Thyroid gland (tissue), 4 donors: ENCODE measurements around the gene CBFA2T2. TPM values are rescaled to one million over a fixed set of nuclear protein-coding genes. Genes with fewer than 3 reads are reported as not detected.

Experiments
- DNase-seq, 2 donors: peaks; one replicate each; pipeline ENCODE4 v3.0.0-alpha.2; 2019
- H3K27ac ChIP-seq, 3 donors: fragments of 200-600 bp; sonication (generic); 1 replicate in 2 of 3; 2 replicates in 1 of 3; pipeline ENCODE4 v1.5.1; 2016 to 2019; ENCODE audit warnings: mild to moderate bottlenecking in 1 of 3, moderate library complexity in 1 of 3
- H3K27me3 ChIP-seq: fragments of 200-600 bp; sonication (generic); one replicate; pipeline ENCODE4 v1.5.1; 2019
- H3K36me3 ChIP-seq, 2 donors: fragments of 200-600 bp; sonication (generic); one replicate each; pipeline ENCODE4 v1.5.1; 2016 to 2019
- H3K4me1 ChIP-seq, 2 donors: fragments of 200-600 bp; sonication (generic); one replicate each; pipeline ENCODE4 v1.5.1; 2017 to 2019
- H3K4me3 ChIP-seq, 3 donors: fragments of 200-600 bp; sonication (generic); replicated peaks in 1 of 3; 1 replicate in 2 of 3; 2 replicates in 1 of 3; pipeline ENCODE4 v1.5.1; 2016; ENCODE audit warnings: mild to moderate bottlenecking in 1 of 3
- H3K9me3 ChIP-seq: fragments of 200-600 bp; sonication (generic); one replicate; pipeline ENCODE4 v1.5.1; 2017
- POLR2A ChIP-seq, 2 donors: fragments of 450-650 bp; IDR thresholded peaks; one replicate each; pipeline ENCODE4 v1.6.1; 2017; ENCODE audit warnings: antibody characterized with exemption in 2 of 2, mild to moderate bottlenecking in 2 of 2, moderate library complexity in 1 of 2
- WGBS, 2 donors: methylation state at CpG; one replicate each; pipeline ENCODE4 v1.1.5; 2017; 5-methylcytosine and 5-hydroxymethylcytosine counted together
- intact Hi-C: fragments of 100-400 bp; cut with DNase I; formaldehyde crosslinking; loops from one replicate; pipeline ENCODE4 v1.15.1; 2023
- total RNA-seq, 4 donors: library from RNA; depleted of rRNA; stranded (reverse); fragments of >200 nt; gene quantifications; one replicate each; pipeline ENCODE4 v1.2.3, GENCODE V29; 2016
- TF ChIP-seq, protein P1 (sequence below), 6 experiments: fragments of 200-600 bp in 3 of 6; fragments of 450-650 bp in 3 of 6; sonication (generic) in 3 of 6; IDR thresholded peaks; one replicate each; pipeline ENCODE4 v1.5.1; 2016 to 2019; ENCODE audit warnings: antibody characterized with exemption in 6 of 6, mild to moderate bottlenecking in 2 of 6, inconsistent platforms in 1 of 6, moderate library complexity in 1 of 6

Gene CBFA2T2
- total RNA-seq, 4 donors from 2014 or later: 29.7 to 57.3 (median 35.8) TPM

DNA sequence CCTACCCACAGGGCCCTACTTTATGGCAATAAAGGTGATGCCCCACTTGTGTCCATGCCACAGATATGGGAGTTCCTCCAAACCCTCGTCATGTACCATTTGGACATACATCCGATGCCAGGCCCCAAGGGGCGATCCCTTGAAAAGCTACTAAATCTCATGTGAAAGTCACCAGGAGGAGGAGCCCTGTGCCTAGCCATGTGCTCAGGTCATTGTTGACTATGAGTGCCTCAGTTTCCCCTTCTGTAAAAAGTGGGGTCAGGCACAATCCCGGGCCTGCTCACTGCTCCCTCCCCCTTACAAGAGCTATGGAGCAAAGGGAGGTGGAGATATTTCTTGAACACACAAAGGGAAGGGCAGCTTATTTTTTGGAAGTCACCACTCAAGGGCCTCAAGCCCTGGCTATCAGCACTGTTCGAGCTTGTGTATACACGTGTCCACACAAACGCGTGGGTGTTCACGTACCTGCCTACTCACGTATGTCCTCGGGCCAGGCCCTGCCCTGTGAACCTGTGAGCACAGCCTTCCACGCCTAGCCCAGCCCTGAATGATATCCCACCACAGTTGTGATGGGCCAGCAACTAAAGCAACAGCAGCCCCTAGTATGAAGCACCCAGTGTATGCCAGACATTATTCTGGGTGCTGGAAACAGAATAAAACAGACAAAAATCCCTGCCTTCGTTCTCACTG is 178.7 kb downstream of the CBFA2T2 start:
- Histone ChIP-seq H3K4me3 (no peak overlapping the region), H3K4me1 (peaks cover 31 to 55% of the 10 kb centered on the region in 2 donors), H3K27me3 (no peaks in the 10 kb centered on the region), H3K27ac (peak overlapping the region in 2 of 3 donors; percentile 80 to 94), H3K36me3 (no peaks in the 10 kb centered on the region), H3K9me3 (no peaks in the 10 kb centered on the region)
- intact Hi-C loops: loop anchor here (5.0 kb wide), 1 partner anchor 64 kb away; the partner anchor contains the start of gene ZNF341
- 79 to 88% methylated on average over 9 to 13 of the region's 13 CpGs for WGBS, 2 donors
- TF ChIP-seq, protein P1, sequence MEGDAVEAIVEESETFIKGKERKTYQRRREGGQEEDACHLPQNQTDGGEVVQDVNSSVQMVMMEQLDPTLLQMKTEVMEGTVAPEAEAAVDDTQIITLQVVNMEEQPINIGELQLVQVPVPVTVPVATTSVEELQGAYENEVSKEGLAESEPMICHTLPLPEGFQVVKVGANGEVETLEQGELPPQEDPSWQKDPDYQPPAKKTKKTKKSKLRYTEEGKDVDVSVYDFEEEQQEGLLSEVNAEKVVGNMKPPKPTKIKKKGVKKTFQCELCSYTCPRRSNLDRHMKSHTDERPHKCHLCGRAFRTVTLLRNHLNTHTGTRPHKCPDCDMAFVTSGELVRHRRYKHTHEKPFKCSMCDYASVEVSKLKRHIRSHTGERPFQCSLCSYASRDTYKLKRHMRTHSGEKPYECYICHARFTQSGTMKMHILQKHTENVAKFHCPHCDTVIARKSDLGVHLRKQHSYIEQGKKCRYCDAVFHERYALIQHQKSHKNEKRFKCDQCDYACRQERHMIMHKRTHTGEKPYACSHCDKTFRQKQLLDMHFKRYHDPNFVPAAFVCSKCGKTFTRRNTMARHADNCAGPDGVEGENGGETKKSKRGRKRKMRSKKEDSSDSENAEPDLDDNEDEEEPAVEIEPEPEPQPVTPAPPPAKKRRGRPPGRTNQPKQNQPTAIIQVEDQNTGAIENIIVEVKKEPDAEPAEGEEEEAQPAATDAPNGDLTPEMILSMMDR (IDR thresholded peaks at IDR 0.05): no peak
- no peak for TF ChIP-seq POLR2A (IDR thresholded peaks at IDR 0.05)
- no peak for DNase-seq

DNA sequence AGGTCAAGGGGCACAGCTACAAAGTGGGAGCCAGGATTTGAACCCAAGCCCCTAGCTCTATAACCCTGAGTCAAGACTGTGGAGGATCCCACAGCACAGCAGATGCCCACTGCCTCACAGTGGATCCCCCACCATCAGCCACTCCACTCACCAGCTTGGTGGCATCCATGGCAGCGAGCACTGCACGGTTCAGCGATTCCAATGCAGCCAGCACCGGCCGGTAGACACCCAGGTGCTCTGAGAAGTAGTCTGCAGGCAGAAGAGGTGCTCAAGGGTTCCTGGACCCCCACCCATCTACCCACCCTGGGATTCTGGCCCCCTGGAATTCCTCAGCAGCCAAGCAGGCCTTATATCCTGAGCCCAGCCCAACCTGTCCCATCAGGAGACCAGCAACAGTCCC is 179.3 kb downstream of the CBFA2T2 start:
- no peaks in the 10 kb centered on the region for H3K27me3 ChIP-seq
- intact Hi-C loops: loop anchor here (5.0 kb wide), 1 partner anchor 63 kb away; the partner anchor contains the start of gene ZNF341
- no peak overlapping the region for H3K4me3 ChIP-seq
- TF ChIP-seq, protein P1 (IDR thresholded peaks at IDR 0.05): no peak
- TF ChIP-seq POLR2A (IDR thresholded peaks at IDR 0.05): no peak
- peak in 1 of 2 donors; percentile 38 for DNase-seq
- no peaks in the 10 kb centered on the region for H3K9me3 ChIP-seq
- WGBS, 2 donors: 26 to 60% methylated on average over 2 to 5 of the region's 5 CpGs
- H3K36me3 ChIP-seq: no peaks in the 10 kb centered on the region
- H3K27ac ChIP-seq: peak overlapping the region in 2 of 3 donors; percentile 17 to 24
- peaks cover 33 to 52% of the 10 kb centered on the region in 2 donors for H3K4me1 ChIP-seq

DNA sequence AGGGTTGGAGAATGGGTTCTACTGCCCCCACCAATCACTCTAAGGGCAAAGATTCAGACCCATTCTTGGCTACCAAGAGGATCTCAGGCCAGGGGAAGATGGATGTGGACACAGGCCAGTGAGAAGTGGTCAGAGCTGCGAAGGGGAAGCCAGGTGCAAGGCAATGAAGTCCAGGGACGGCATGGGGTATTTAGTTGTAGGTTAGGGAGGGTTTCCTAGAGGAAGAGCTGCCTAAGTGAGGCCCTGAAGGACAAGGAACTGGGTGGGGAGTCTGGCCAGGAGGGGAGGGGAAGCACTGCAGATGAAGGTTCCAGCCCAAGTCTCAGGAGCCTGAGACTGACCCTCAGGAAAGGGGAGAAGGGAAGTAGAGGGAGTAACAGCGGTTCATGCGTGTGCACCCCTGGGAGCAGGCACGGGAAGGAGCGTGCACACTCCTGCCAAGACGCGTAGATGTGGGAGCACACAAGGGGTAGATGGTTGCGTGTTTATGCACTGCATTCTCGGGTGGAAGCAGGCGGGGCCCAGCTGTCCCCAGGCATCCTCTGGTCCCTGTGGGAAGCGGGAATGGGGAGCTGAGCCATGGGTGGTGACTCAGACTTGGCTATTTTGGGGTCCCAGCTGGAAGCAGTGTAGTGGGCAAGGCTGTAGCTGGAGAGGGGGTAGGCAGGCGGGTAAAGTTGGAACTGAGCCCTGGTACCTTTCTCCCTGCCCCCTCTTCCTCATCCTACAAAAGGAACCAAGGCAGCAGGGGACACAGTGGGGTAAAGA is 180.2 kb downstream of the CBFA2T2 start:
- H3K27me3 ChIP-seq: no peaks in the 10 kb centered on the region
- no peaks in the 10 kb centered on the region for H3K36me3 ChIP-seq
- no peaks in the 10 kb centered on the region for H3K9me3 ChIP-seq
- peaks cover 33 to 56% of the 10 kb centered on the region in 2 donors for H3K4me1 ChIP-seq
- no peak for DNase-seq
- TF ChIP-seq POLR2A (IDR thresholded peaks at IDR 0.05): no peak
- TF ChIP-seq, protein P1 (IDR thresholded peaks at IDR 0.05): no peak
- WGBS, 2 donors: 84 to 89% methylated on average over 13 of the region's 13 CpGs
- peak overlapping the region in 2 of 3 donors; percentile 17 to 24 for H3K27ac ChIP-seq
- intact Hi-C loops: loop anchor here (5.0 to 10.0 kb wide), 3 partner anchors 62 to 445 kb away; partner anchors contain the start of genes EIF2S2 and ZNF341
- no peak overlapping the region for H3K4me3 ChIP-seq

DNA sequence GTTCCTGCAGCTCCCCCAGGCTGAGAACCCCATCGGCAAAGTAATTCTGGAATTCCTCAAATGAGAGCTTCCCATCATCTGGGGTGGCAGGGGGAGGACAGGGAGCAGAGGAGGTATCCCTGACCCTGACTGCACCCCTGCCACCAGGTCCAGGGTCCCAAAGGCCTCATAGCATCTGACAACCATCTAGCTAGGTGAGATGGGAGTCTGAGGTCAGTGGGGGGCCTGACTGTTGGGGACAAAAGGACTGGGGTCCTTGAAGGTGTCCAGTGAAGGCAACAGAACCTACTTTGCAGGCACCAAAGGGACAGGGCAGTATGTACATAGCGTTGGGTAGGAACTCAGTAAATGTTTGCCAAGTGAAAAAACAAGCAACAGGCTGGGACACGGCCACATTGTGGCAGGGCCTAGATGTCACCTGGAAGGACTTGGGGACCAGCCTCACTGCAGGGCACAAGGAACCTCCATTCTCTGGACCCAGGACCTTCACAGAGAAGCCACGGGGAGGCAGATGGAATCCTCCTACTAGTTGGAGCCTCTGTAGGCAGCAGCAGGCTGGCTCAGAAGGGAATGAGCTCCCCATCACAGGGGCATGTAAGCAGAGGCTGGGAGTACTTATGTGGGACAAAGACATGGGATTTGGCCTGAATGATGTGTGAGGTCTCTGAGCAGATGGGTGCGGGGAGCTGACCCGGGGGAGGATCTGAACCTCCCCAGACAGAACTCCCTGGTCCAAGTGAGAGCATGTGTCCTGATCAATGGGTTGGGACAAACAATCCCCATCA is 181.0 kb downstream of the CBFA2T2 start:
- H3K9me3 ChIP-seq: no peaks in the 10 kb centered on the region
- DNase-seq: no peak
- no peaks in the 10 kb centered on the region for H3K36me3 ChIP-seq
- H3K4me3 ChIP-seq: no peak overlapping the region
- no peaks in the 10 kb centered on the region for H3K27me3 ChIP-seq
- TF ChIP-seq, protein P1 (IDR thresholded peaks at IDR 0.05): no peak
- no peak for TF ChIP-seq POLR2A (IDR thresholded peaks at IDR 0.05)
- intact Hi-C loops: loop anchor here (5.0 to 10.0 kb wide), 2 partner anchors 214 to 444 kb away; partner anchors contain the start of gene EIF2S2
- whole genome bisulfite sequencing, 2 donors: 94 to 95% methylated on average over 6 of the region's 6 CpGs
- peaks cover 32 to 57% of the 10 kb centered on the region in 2 donors for H3K4me1 ChIP-seq
- no peak overlapping the region for H3K27ac ChIP-seq
